GM19193 (cell line): ENCODE measurements around the gene ZNF423.

ENCODE experiments used
- POLR2A ChIP-seq: IDR thresholded peaks from 4 replicates; pipeline ENCODE4 v1.6.1; 2011; ENCODE audit not compliant: insufficient read depth, insufficient read length; ENCODE audit errors: extremely low read depth

The ZNF423 gene

DNA sequence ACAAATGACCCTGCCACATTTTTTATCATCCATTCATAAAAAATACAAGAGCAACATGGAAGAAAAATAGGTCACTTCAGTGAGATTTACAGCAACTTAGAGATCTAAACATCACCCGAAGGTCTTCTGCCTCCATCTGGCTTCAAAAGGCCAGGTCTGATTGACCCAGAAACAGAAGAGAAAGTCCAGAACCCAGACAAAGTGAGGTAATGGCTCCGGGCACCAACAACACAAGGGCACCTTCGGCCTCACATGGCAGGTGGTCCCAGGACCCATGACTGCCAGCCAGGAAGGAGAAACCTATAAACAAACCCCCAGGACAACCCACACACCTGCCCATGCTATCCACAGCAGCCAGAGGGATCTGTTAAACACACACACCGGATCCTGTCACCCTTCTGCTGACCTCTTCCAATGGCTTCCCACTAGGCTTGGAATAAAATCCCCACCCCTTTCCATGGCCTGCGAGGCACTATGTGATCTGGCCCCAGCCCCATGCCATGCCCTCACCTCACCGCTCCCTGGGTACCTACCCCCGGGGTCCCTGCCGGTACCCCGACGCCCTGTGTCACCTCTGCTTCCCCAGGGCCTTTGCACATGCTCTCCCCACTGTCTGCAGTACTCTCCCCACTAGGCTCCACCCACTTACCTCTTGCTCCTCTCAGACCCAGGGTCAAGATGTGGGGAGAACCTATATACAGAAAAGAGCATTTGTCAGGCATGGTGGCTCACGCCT lies 149.1 kb downstream of the ZNF423 start:
- no peak for TF ChIP-seq POLR2A

DNA sequence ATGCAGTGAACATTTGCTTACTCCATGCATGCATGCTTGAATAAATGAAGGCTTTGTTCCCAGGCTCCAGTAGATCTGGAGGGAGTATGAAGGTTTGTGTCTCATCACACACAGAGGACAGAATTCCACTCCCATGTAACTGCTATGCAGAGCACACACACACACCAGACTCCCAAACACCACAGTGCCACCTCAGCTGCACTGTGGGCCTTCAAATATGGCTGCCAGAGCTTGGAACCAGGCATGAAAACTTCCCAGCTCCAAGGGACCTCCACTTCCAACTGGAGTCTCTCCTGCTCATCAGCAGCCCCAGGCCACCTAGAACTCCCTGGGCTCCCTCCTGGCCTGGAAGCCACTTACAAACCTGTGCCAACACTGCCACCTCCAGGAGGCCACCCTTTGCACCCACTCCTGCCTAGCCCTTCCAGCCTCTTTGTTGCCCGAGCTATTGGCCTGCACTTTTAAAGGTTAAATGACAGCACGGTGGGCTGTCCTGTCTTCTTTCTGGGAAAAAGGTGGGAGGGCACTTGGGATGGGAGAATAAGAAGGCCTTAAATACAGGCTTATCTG lies 151.2 kb downstream of the ZNF423 start:
- TF ChIP-seq POLR2A, result no peak

DNA sequence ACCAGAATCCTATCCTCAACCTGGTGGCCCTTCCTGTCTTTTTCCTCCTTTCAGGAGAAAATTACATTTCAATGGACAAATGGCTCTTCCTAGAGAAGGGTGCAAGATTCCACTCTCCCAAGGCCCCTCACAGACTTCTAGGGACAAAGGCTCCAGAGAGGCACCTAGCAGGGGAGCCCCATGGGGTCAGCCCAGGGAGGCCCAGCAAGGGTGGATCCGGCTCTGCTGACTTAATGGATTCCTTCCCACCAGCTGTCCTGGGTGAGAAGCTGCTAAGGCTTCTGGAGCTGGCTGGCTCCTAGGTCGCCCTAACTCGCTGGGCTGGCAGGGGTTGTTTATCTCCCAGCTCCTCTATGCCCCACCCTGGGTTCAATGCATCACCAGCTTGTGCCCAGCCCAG lies 152.4 kb downstream of the ZNF423 start:
- TF ChIP-seq POLR2A, result no peak

DNA sequence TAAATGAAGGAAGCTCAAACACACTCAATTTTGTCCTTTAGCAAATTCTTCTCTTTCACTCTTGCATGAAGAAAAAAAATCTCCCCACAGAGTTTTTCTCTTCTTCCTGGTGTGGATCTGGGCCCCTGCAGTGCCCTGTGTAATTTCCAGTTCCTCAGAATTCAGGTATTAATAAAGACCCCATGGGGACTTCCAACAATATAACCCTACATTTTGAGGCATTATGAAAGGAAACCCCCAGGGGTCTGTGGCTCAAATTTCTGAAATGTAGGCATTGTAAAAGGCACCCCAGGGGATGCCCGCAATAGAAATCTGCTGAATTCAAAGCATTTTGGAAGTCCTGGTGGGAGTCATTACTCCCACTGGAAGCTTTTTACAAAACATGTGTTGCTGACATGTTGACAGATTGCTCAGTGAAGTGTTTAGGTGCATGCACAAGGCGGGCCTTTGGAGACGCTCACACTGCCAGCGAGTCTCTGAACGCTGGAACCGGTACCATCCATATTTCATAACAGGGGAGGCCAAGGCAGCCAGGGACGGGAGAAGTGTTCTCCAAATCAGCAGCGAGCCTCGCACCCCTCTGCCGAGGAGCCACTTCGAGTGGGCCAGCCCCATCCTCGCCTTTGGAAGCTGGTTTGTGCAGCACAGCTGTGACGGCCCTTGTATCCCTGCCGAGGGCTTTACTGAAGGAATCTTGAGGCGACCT lies 154.0 kb downstream of the ZNF423 start:
- TF ChIP-seq POLR2A, result no peak

DNA sequence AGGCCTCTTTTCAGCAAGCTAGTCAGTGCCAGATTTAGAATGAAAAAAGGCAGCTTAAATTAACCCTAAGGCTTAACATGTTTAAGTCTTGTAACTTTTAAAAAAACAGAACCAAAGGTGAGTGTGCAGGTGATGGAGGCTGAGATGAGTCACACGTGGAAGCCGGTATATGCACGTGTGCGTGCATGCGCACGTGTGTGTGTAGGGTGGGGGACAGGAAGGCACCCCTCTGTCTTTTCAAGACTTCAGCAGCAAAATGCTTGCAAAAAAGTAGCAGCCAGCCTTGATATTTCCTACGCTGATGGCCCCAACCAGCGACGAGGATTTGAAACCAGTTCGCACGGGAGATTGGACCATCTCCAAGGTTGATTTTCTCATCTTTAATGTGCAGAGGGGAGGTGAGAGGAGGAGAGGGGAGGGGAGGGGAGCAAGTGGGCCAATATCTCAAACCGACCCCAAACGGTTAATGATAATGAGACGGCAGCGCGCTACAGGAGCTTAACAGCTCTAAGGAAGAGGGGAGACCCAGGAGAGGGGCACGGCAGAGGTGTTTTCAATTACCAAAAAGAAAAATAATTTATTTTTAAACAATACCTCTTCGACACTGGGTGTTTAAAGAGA lies 154.7 kb downstream of the ZNF423 start:
- no peak for TF ChIP-seq POLR2A

DNA sequence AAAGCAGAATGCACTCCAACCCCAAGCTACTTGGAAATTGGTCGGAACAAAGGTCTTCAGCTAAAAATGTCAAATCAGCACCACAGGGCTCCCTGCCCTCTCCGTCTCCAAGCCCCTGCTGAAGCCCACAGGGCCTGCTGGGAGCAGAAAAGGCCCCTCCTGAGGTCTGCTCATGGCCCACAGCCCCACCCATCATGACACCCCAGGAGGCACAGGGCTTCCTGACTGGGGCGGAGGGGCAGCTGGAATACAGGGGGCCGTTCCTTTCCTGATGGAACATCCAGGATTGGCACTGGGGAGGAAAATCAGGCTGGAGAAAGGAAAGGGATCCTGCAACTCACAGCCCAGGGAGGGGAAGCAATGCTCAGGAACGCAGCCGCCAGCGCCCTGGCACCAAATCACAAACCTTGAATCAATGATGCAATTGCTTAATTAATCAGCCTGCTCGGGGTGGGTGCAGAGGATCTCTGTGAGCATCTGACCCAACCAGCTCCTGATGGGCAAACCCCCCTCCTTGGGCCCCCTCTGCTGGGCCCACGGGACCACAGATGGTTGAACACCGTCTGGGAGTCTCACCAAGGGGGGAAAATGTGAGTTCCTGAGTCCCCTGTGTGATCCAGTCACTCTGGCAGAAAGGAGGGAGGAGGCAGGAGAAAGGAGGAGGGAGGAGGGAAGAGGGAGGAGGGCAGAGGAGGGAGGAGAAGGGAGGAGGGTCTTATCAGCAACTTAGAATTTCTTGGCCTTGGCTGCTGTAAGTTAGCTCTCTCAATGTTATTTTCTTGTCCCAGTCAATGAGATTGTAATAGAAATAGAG lies 155.5 kb downstream of the ZNF423 start:
- no peak for TF ChIP-seq POLR2A

DNA sequence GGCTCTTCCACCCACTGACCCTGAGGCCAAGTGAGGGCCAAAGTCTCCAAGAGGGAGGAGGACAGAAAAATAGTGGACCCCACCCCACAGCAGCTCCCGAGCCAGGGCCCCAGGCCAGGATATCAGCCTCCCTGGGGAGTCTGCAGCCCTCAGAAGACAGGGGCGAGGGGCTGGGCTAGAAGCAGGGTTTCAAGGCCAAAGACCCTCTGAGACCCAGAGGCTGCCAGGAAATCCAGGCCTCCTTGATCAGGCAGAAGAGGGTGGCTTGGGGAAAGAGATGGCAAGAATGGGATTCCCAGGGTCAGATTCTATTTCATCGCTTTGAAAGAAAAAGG lies 156.1 kb downstream of the ZNF423 start:
- TF ChIP-seq POLR2A, result no peak

DNA sequence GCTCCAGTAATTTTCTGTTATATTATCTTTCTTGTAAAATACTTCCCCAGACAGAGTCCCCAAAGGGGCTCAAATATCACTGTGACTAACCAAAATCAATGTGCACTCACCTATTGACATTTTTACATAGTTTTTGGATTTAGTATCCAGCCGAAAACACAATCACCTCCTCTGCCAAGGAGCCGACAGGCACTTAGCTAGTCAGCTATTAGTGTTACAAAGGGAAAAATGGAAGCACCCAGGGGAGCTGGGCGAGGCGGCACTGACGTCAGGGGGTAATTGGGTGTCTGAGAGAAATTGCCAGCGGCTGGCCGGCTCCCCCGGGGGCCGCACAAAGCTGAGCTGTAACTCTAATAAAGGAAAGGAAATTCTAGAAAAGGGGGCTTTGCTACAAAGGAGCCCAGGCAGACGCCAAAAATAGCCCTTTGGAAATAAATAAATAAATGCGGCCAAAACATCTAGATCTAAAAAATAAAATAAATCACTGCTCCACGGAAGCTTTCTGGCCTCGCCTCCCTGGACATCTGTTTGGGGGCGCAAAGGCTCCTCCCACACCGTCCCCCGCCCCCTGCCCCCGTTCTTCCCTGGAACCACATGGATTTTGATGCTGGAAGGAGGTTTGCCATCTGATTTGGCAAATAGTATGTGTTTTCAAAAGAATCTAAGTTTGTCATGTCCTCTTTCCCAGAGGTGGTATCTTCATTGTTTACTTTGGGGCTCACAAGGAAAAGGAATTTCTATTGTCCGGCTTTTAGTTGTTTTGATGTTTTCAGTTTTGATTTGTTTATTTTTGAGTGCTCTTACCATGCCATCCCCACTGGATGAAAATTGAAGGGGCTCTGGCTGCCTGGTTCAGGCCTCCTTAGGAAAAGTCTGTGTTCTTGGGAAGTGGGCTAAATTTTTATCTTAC lies 156.7 kb downstream of the ZNF423 start:
- TF ChIP-seq POLR2A, result no peak

DNA sequence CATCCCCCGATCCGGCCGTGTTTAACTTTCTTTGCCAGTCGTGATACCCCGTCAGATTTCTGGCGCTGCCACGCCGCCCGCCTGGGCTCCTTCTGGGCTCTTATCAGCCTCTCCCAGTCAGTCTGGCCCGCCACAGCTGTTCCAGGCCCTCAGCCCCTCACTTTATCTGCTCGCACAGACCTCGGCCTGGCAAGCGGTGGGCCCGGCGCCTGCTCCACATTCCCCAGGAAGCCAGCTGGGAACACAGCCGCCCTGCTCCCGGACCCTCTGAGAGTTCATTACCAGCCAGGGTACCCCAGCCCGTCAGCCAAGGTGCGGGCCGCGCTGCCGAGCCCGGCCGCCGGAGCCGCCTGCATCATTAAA lies 157.5 kb downstream of the ZNF423 start:
- TF ChIP-seq POLR2A, result no peak

DNA sequence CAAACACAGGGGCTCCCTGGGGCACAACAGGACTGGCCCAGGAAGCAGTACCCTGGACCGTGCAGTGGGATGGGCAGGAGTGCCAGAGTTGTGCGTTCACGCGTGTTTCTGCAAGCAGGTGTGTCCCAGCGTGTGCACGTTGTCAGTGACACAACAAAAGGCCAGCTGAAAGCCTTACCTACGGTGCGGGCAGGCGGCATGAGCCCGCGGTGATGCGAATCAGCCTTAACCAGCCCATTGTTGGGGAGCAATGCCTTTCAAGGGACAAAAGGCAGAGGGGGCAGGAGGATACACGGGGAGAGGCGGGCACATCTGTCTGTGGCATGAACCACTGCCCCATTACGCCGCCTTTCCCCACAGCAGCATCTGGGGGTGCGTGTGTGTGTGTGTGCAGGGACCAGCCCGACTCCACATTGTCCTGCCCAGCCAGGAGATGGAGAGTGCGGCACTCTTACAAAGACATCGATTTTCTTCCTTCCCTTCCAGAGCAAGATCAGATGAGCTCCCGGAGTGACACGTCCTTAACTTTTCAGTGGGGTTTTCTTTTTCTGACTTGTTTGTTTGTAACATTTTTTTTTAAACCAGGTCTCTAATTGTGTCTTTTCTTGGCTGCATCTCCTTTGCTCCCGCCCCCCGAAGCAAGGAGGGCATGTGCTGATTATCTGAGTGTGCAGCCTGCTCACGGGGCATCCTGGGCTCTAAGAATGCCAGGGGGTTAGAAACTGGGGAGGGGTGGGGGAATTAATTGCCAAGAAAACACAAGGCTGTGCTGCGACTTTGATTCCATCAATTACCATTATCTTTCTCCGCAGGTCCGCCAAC lies 158.1 kb downstream of the ZNF423 start:
- TF ChIP-seq POLR2A, result no peak

DNA sequence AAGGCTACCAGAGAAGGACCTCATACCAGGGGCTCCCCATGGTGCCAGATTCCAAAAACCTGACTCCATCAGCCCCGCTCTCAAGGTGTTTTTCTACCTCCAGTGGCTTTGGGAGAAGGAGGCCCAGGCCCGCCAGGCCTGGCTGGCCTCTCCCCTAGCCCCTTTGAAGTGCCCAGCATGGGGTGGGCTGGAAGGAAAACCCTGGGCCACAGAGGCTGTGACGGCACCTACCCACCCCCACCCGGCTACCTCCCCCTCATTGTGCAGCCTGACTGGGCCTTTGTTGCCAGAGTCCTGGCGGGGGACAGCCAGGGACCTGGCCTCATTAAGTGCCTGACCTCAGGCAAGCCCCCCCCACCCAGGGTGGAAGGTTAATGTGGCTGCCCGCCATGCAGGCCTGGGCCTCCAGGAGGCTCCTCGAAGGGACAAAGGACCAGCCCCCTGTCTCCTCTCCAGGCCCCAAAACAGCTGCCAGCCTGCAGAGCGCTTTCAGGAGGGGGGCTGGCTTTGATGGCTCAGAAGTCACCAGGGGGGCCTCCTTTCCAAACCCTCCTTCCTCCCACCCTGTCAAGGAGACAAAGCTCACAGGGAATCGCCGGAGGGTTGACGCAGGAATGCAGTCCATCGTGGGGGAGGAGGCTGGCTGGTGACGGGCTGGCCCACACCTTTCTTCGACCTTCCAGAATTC lies 159.4 kb downstream of the ZNF423 start:
- TF ChIP-seq POLR2A, result no peak

DNA sequence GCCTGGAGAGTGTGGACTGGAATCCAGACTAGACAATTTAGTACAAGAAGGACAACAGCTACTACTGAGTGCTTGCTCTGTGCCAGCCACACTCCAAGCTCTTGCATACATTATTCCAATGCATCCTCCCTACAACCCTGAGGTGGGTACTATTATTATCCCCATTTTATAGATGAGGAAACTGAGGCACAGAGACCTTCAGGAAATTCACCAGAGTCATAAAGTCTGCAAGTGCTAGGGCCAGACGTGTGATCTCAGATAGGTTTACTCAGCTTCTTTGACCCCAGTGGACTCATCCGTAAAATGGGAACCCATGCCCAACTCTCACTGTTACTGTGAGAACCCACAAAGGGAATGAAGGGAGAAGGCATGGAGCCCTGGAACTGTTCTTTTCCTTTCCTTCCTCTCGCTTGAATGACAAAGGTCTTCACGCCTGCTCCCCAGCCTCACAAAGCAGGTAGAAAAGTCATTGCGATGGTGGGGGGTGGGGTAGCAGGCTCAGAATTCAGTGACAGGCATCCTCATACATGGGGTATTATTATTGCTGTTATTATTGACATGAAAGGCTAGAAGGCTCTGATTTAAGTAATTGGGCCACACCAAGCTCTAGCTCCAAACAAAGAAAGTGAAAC lies 160.0 kb downstream of the ZNF423 start:
- no peak for TF ChIP-seq POLR2A
